ENCODE data around the gene BIN1. TPM values are rescaled to one million over a fixed set of nuclear protein-coding genes. Genes with fewer than 3 reads are reported as not detected.

BIN1 gene
- total RNA-seq, 1 experiment from 2014 or later: 58.6 TPM

GRCh38 chr2:127054604-127054930, 52.4 kb downstream of the BIN1 start:
- no peaks in the 10 kb centered on the region for H3K9me3 ChIP-seq (ENCODE audit: control insufficient read depth, insufficient read depth, low read depth, low read length)
- in situ Hi-C loops (cut with HindIII; ENCODE audit: low pct_unique_long_range_greater_than_20kb, low sequenced_read_pairs) (no loop called here), intact Hi-C loops (cut with micrococcal nuclease; ENCODE audit: unreplicated experiment) (no loop called here)
- no peaks in the 10 kb centered on the region for H3K4me1 ChIP-seq (ENCODE audit: control insufficient read depth, insufficient read depth, low read length)
- no peak for DNase-seq (ENCODE audit: low read depth, low spot score)
- TF ChIP-seq CTCF (IDR thresholded peaks at IDR 0.05): no peak
- TF ChIP-seq REST (IDR thresholded peaks at IDR 0.05; ENCODE audit: insufficient read depth in 1 of 2, low read depth in 2 of 2, low read length in 1 of 2): no peak
- TF ChIP-seq POLR2AphosphoS5 (IDR thresholded peaks at IDR 0.05; ENCODE audit: low read depth, low read length): no peak
- TF ChIP-seq TCF7L2 (IDR thresholded peaks at IDR 0.05; ENCODE audit: low read depth, low read length): no peak
- no peak for TF ChIP-seq SIN3A (IDR thresholded peaks at IDR 0.05; ENCODE audit: borderline replicate concordance, insufficient read depth, low read depth, low read length)
- ATAC-seq: no peak
- no peak overlapping the region for H3K27ac ChIP-seq (ENCODE audit: low read length)
- ChIA-PET POLR2A (no interaction called here), CTCF (no interaction called here)
- BruUV-seq (replicated peaks): no TSS peak
- H3K27me3 ChIP-seq (ENCODE audit: control insufficient read depth, insufficient read depth, low read length): no peaks in the 10 kb centered on the region
- no peaks in the 10 kb centered on the region for H3K36me3 ChIP-seq (ENCODE audit: control insufficient read depth, insufficient read depth, low read length)
- H3K4me3 ChIP-seq (ENCODE audit: low read depth in 2 of 2, low read length in 2 of 2): no peak overlapping the region

- ATAC-seq (no peak), DNase-seq (ENCODE audit: low read depth, low spot score) (no peak)
- Histone ChIP-seq H3K4me1 (ENCODE audit: control insufficient read depth, insufficient read depth, low read length) (no peaks in the 10 kb centered on the region), H3K36me3 (ENCODE audit: control insufficient read depth, insufficient read depth, low read length) (no peaks in the 10 kb centered on the region), H3K27me3 (ENCODE audit: control insufficient read depth, insufficient read depth, low read length) (no peaks in the 10 kb centered on the region), H3K4me3 (ENCODE audit: low read depth in 2 of 2, low read length in 2 of 2) (no peak overlapping the region), H3K9me3 (ENCODE audit: control insufficient read depth, insufficient read depth, low read depth, low read length) (no peaks in the 10 kb centered on the region), H3K27ac (ENCODE audit: low read length) (no peak overlapping the region)
- ChIA-PET POLR2A (no interaction called here), CTCF (no interaction called here)
- in situ Hi-C loops (cut with HindIII; ENCODE audit: low pct_unique_long_range_greater_than_20kb, low sequenced_read_pairs): no loop called here
- no TSS peak for BruUV-seq (replicated peaks)
- no peak for TF ChIP-seq REST (IDR thresholded peaks at IDR 0.05; ENCODE audit: insufficient read depth in 1 of 2, low read depth in 2 of 2, low read length in 1 of 2)
- TF ChIP-seq CTCF (IDR thresholded peaks at IDR 0.05): no peak
- no peak for TF ChIP-seq POLR2AphosphoS5 (IDR thresholded peaks at IDR 0.05; ENCODE audit: low read depth, low read length)
- TF ChIP-seq TCF7L2 (IDR thresholded peaks at IDR 0.05; ENCODE audit: low read depth, low read length): no peak
- TF ChIP-seq SIN3A (IDR thresholded peaks at IDR 0.05; ENCODE audit: borderline replicate concordance, insufficient read depth, low read depth, low read length): no peak
- intact Hi-C loops (cut with micrococcal nuclease; ENCODE audit: unreplicated experiment): no loop called here
Observed at GRCh38 chr2:127053731-127054603, 53.0 kb downstream of the BIN1 start.

Data from Panc1 (cell line).